Activated CD4-positive, alpha-beta T cell treated with anti-CD3 and anti-CD28 coated beads, Interleukin-2, amount 10 ng/mL, durations not matched to agents 24 days and 14 days (primary cell): ENCODE measurements around the gene MLX. TPM values are rescaled to one million over a fixed set of nuclear protein-coding genes. Genes with fewer than 3 reads are reported as not detected.
"Not testable (repeated sequence)": the region's sequence is repeated elsewhere in the genome, so short reads cannot be mapped to it uniquely, and the experiment has no call there.

ENCODE experiments used
- DNase-seq: peaks from one replicate; pipeline ENCODE4 v3.0.0; 2022
- H3K27ac Mint-ChIP-seq: one replicate; pipeline ENCODE4 v1.8.0; 2022; ENCODE audit warnings: mild to moderate bottlenecking, mixed read lengths
- H3K27me3 Mint-ChIP-seq: one replicate; pipeline ENCODE4 v1.8.0; 2022; ENCODE audit warnings: mixed read lengths
- H3K36me3 Mint-ChIP-seq: one replicate; pipeline ENCODE4 v1.8.0; 2022; ENCODE audit warnings: low read depth, mild to moderate bottlenecking, mixed read lengths
- H3K4me1 Mint-ChIP-seq: one replicate; pipeline ENCODE4 v1.8.0; 2021; ENCODE audit warnings: mixed read lengths
- H3K4me3 Mint-ChIP-seq: one replicate; pipeline ENCODE4 v1.8.0; 2022; ENCODE audit warnings: mild to moderate bottlenecking, moderate library complexity, mixed read lengths
- H3K9me3 Mint-ChIP-seq: one replicate; pipeline ENCODE4 v1.8.0; 2021; ENCODE audit warnings: mixed read lengths
- intact Hi-C: fragments of 100-400 bp; cut with micrococcal nuclease; formaldehyde crosslinking; loops from one replicate; pipeline ENCODE4 v1.15.1; 2023
- total RNA-seq: library from RNA; stranded (reverse); gene quantifications from 2 replicates; pipeline ENCODE4 v1.2.3, GENCODE V29; 2022

Gene MLX
- total RNA-seq, 1 donor from 2014 or later: 67.8 TPM

- H3K4me1 Mint-ChIP-seq: peaks cover 22% of the 10 kb centered on the region
- peak overlapping the region; percentile 74 for H3K27ac Mint-ChIP-seq
- peak overlapping the region; percentile 44 for H3K4me3 Mint-ChIP-seq
- H3K27me3 Mint-ChIP-seq: no peaks in the 10 kb centered on the region
- intact Hi-C loops: no loop called here
- H3K36me3 Mint-ChIP-seq: peaks cover 20% of the 10 kb centered on the region
- no peaks in the 10 kb centered on the region for H3K9me3 Mint-ChIP-seq
- DNase-seq: no peak
Measured at GRCh38 chr17:42541041-42541833, 25.7 kb upstream of the MLX start.

DNA sequence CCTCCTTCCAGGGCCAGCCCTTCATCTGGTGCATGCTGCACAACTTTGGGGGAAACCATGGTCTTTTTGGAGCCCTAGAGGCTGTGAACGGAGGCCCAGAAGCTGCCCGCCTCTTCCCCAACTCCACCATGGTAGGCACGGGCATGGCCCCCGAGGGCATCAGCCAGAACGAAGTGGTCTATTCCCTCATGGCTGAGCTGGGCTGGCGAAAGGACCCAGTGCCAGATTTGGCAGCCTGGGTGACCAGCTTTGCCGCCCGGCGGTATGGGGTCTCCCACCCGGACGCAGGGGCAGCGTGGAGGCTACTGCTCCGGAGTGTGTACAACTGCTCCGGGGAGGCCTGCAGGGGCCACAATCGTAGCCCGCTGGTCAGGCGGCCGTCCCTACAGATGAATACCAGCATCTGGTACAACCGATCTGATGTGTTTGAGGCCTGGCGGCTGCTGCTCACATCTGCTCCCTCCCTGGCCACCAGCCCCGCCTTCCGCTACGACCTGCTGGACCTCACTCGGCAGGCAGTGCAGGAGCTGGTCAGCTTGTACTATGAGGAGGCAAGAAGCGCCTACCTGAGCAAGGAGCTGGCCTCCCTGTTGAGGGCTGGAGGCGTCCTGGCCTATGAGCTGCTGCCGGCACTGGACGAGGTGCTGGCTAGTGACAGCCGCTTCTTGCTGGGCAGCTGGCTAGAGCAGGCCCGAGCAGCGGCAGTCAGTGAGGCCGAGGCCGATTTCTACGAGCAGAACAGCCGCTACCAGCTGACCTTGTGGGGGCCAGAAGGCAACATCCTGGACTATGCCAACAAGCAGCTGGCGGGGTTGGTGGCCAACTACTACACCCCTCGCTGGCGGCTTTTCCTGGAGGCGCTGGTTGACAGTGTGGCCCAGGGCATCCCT is 23.5 kb upstream of the MLX start:
- Mint-ChIP-seq H3K27me3 (no peaks in the 10 kb centered on the region), H3K36me3 (peaks cover 17% of the 10 kb centered on the region), H3K4me1 (peaks cover 16% of the 10 kb centered on the region), H3K27ac (no peak overlapping the region), H3K4me3 (no peak overlapping the region), H3K9me3 (no peaks in the 10 kb centered on the region)
- intact Hi-C loops: no loop called here
- no peak for DNase-seq

- Mint-ChIP-seq H3K4me1 (peaks cover 23% of the 10 kb centered on the region), H3K27ac (no peak overlapping the region), H3K4me3 (no peak overlapping the region), H3K36me3 (peaks cover 11% of the 10 kb centered on the region), H3K27me3 (no peaks in the 10 kb centered on the region), H3K9me3 (no peaks in the 10 kb centered on the region)
- intact Hi-C loops: no loop called here
- DNase-seq: no peak
Measured at GRCh38 chr17:42544874-42545283, 22.0 kb upstream of the MLX start.

- H3K4me3 Mint-ChIP-seq, H3K36me3 Mint-ChIP-seq, H3K27me3 Mint-ChIP-seq, intact Hi-C loops, H3K27ac Mint-ChIP-seq, H3K9me3 Mint-ChIP-seq, DNase-seq: not testable (repeated sequence)
- peaks cover 18% of the 10 kb centered on the region for H3K4me1 Mint-ChIP-seq
Measured at GRCh38 chr17:42545755-42546505, 21.0 kb upstream of the MLX start.

- no peak for DNase-seq
- intact Hi-C loops: no loop called here
- Mint-ChIP-seq H3K27ac (no peak overlapping the region), H3K4me1 (peaks cover 11% of the 10 kb centered on the region), H3K27me3 (no peaks in the 10 kb centered on the region), H3K36me3 (no peaks in the 10 kb centered on the region), H3K9me3 (no peaks in the 10 kb centered on the region), H3K4me3 (no peak overlapping the region)
Measured at GRCh38 chr17:42547001-42547461, 19.9 kb upstream of the MLX start.

DNA sequence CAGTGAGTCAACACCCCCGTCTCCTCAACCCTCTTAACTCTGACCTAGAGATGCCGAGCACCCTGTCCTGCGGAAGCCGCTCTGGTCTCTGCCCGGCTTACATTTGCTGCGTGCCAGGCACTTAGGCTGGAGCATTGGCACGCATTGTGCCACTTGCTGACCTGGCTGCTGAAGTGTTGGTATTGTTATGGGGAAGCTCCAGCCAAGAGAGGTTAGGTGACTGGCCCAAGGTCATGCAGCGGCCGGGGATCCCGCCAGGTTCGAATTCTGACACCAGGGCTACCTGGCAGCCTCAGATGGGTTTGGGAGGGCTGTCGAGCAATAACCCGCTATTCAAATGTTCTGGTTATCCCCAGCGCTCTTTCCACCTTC is 19.2 kb upstream of the MLX start:
- Mint-ChIP-seq H3K4me3 (no peak overlapping the region), H3K4me1 (peaks cover 11% of the 10 kb centered on the region), H3K27me3 (no peaks in the 10 kb centered on the region), H3K27ac (no peak overlapping the region), H3K9me3 (no peaks in the 10 kb centered on the region), H3K36me3 (no peaks in the 10 kb centered on the region)
- no peak for DNase-seq
- intact Hi-C loops: no loop called here

DNA sequence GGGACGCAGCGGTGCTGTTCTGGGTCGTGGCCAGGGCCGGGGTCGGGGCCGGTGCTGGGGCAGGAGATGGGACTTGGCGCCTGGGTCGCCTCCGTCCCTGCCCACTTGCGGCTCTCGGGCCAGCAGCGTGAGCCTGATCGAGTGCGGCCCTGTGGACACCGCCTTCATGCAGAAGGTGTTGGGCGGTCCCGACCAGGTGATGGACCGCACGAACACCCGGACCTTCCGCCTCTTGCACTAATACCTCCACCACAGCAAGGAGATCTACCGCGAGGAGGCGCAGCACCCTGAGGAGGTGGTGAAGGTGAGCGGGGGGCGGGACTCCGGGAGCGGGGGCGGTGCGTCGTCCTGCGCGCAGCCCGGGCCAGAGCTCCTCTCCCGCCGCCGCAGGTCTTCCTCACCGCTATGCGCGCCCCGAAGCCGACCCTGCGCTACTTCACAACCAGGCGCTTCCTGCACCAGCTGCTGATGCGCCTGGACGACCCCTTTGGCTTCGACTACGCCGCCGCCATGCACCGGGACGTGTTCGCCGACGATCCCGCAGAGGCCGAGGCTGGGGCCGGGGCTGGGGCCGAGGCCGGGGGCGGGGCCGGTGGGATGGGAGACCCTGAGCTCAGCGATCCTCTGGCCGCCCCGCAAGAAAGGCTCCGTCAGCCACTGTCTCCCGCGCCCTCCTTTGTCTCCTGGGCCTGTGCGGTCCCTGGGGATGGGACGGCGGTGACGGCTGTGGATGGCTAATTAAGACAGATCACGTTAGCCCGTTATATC is 18.6 kb upstream of the MLX start:
- intact Hi-C loops: no loop called here
- Mint-ChIP-seq H3K4me1 (peaks cover 11% of the 10 kb centered on the region), H3K4me3 (peak overlapping the region; percentile 32), H3K27ac (no peak overlapping the region), H3K27me3 (no peaks in the 10 kb centered on the region), H3K36me3 (no peaks in the 10 kb centered on the region), H3K9me3 (no peaks in the 10 kb centered on the region)
- peak; percentile 93 for DNase-seq

GRCh38 chr17:42548993-42549755 is 17.7 kb upstream of the MLX start:
- intact Hi-C loops: no loop called here
- Mint-ChIP-seq H3K4me3 (peak overlapping the region; percentile 11), H3K27me3 (no peaks in the 10 kb centered on the region), H3K36me3 (no peaks in the 10 kb centered on the region), H3K4me1 (peaks cover 13% of the 10 kb centered on the region), H3K27ac (peak overlapping the region; percentile 53), H3K9me3 (no peaks in the 10 kb centered on the region)
- DNase-seq: no peak

GRCh38 chr17:42552736-42553135 is 14.2 kb upstream of the MLX start, which contains the start of gene HSD17B1:
TSS of gene HSD17B1 (plus strand) at chr17:42552923. CDS start at chr17:42552934, 11 bp downstream.
- Mint-ChIP-seq H3K4me3 (peak within 1 kb of the TSS; percentile 95), H3K4me1 (peaks cover 26% of the 10 kb centered on the region), H3K27ac (peak within 1 kb of the TSS; percentile 92)
- intact Hi-C loops, H3K36me3 Mint-ChIP-seq, DNase-seq, H3K27me3 Mint-ChIP-seq, H3K9me3 Mint-ChIP-seq: not testable (repeated sequence)

GRCh38 chr17:42553161-42553818 is 13.6 kb upstream of the MLX start:
- intact Hi-C loops: no loop called here
- Mint-ChIP-seq H3K36me3 (no peaks in the 10 kb centered on the region), H3K9me3 (no peaks in the 10 kb centered on the region), H3K27me3 (no peaks in the 10 kb centered on the region), H3K4me1 (peaks cover 26% of the 10 kb centered on the region), H3K27ac (peak overlapping the region; percentile 92), H3K4me3 (peak overlapping the region; percentile 95)
- no peak for DNase-seq

- Mint-ChIP-seq H3K4me3 (peak overlapping the region; percentile 95), H3K36me3 (no peaks in the 10 kb centered on the region), H3K9me3 (no peaks in the 10 kb centered on the region), H3K27me3 (no peaks in the 10 kb centered on the region), H3K4me1 (peaks cover 23% of the 10 kb centered on the region), H3K27ac (peak overlapping the region; percentile 92)
- intact Hi-C loops: loop anchor here (2.0 kb wide), 1 partner anchor 17 kb away; the partner anchor contains the start of gene NAGLU
- no peak for DNase-seq
Measured at GRCh38 chr17:42553866-42554249, 13.0 kb upstream of the MLX start.
